HEK293 (cell line): Measurements from ENCODE around the gene UGT1A7.

Experiments used
- CTCF ChIA-PET: fragments of 350-600 bp; formaldehyde crosslinking; extraction: SDS; loops from one replicate; lab custom pipeline; 2021; ENCODE audit warnings: antibody characterized with exemption; lab: Yijun Ruan, JAX
- POLR2A ChIA-PET: fragments of 300-600 bp; formaldehyde crosslinking; extraction: SDS; loops from one replicate; lab custom pipeline; 2020; ENCODE audit warnings: antibody characterized with exemption, inconsistent platforms; lab: Yijun Ruan, JAX
- H3K27ac ChIP-seq: fragments of 200-500 bp; sonication (Bioruptor generic); 2 replicates; pipeline ENCODE4 v1.5.1; 2014; ENCODE audit warnings: low read depth, low read length, control low read depth, inconsistent platforms; ENCODE audit errors: extremely low read depth
- H3K36me3 ChIP-seq, 2 experiments: fragments of 200-500 bp in 1 of 2; sonication (Bioruptor generic) in 1 of 2; 1 replicate in 1 of 2; 2 replicates in 1 of 2; pipeline ENCODE4 v1.5.1; 2014 to 2017; ENCODE audit warnings: inconsistent platforms in 2 of 2, low read length in 2 of 2; ENCODE audit not compliant: control insufficient read depth in 2 of 2, insufficient read depth in 1 of 2
- H3K4me1 ChIP-seq: fragments of 200-500 bp; sonication (Bioruptor generic); 2 replicates; pipeline ENCODE4 v1.5.1; 2014; ENCODE audit warnings: mild to moderate bottlenecking, low read length, inconsistent platforms; ENCODE audit not compliant: control insufficient read depth, insufficient read depth
- H3K4me3 ChIP-seq: 2 replicates; pipeline ENCODE4 v1.5.1; 2011; ENCODE audit warnings: low read depth, mild to moderate bottlenecking, control low read depth, low read length, moderate library complexity
- H3K9me3 ChIP-seq: fragments of 200-500 bp; sonication (Bioruptor generic); 2 replicates; pipeline ENCODE4 v1.5.1; 2014; ENCODE audit warnings: low read depth, low read length, inconsistent platforms; ENCODE audit not compliant: control insufficient read depth, insufficient read depth
- GLI4 ChIP-seq: fragments of 450-650 bp; formaldehyde crosslinking; IDR thresholded peaks from 2 replicates; pipeline ENCODE4 v1.5.1; 2016; ENCODE audit warnings: missing biosample characterization, missing genetic modification characterization
- GLIS2 ChIP-seq: fragments of 450-650 bp; formaldehyde crosslinking; IDR thresholded peaks from 2 replicates; pipeline ENCODE4 v1.5.1; 2016; ENCODE audit warnings: missing biosample characterization, missing genetic modification characterization
- HOXC10 ChIP-seq: sonication (generic); formaldehyde crosslinking; IDR thresholded peaks from 2 replicates; pipeline ENCODE4 v1.8.1; 2023; ENCODE audit warnings: mild to moderate bottlenecking, missing genetic modification reagents
- KLF7 ChIP-seq: fragments of 450-650 bp; formaldehyde crosslinking; IDR thresholded peaks from 2 replicates; pipeline ENCODE4 v1.5.1; 2016; ENCODE audit warnings: missing biosample characterization, missing genetic modification characterization, borderline replicate concordance
- MYNN ChIP-seq: fragments of 450-650 bp; formaldehyde crosslinking; IDR thresholded peaks from 2 replicates; pipeline ENCODE4 v1.5.1; 2016; ENCODE audit warnings: missing biosample characterization, missing genetic modification characterization, borderline replicate concordance
- SCRT1 ChIP-seq: fragments of 450-650 bp; formaldehyde crosslinking; IDR thresholded peaks from 2 replicates; pipeline ENCODE4 v1.5.1; 2016; ENCODE audit warnings: missing biosample characterization, missing genetic modification characterization, borderline replicate concordance
- SETDB1 ChIP-seq: IDR thresholded peaks from one replicate; pipeline ENCODE4 v1.6.1; 2017; ENCODE audit warnings: mild to moderate bottlenecking, low read length, moderate library complexity, mixed read lengths; ENCODE audit not compliant: insufficient read length
- SP3 ChIP-seq: fragments of 450-650 bp; formaldehyde crosslinking; IDR thresholded peaks from 2 replicates; pipeline ENCODE4 v1.5.1; 2016; ENCODE audit warnings: missing biosample characterization, missing genetic modification characterization
- TCF7L2 ChIP-seq: IDR thresholded peaks from 2 replicates; pipeline ENCODE4 v1.6.1; 2011; ENCODE audit warnings: low read depth, mild to moderate bottlenecking, inconsistent platforms, low read length, moderate library complexity, borderline replicate concordance
- ZFP37 ChIP-seq: fragments of 450-650 bp; formaldehyde crosslinking; IDR thresholded peaks from 2 replicates; pipeline ENCODE4 v1.5.1; 2016; ENCODE audit warnings: missing biosample characterization, missing genetic modification characterization
- ZNF146 ChIP-seq: fragments of 450-650 bp; formaldehyde crosslinking; IDR thresholded peaks from 2 replicates; pipeline ENCODE4 v1.5.1; 2016; ENCODE audit warnings: missing biosample characterization, missing genetic modification characterization
- ZNF174 ChIP-seq: fragments of 450-650 bp; formaldehyde crosslinking; IDR thresholded peaks from 2 replicates; pipeline ENCODE4 v1.5.0; 2017; ENCODE audit warnings: missing biosample characterization, mild to moderate bottlenecking, missing genetic modification characterization
- ZNF202 ChIP-seq: fragments of 450-650 bp; formaldehyde crosslinking; IDR thresholded peaks from 2 replicates; pipeline ENCODE4 v1.5.1; 2016; ENCODE audit warnings: missing biosample characterization, missing genetic modification characterization, borderline replicate concordance
- ZNF23 ChIP-seq: fragments of 450-650 bp; formaldehyde crosslinking; IDR thresholded peaks from 2 replicates; pipeline ENCODE4 v1.5.1; 2016; ENCODE audit warnings: missing biosample characterization, missing genetic modification characterization, borderline replicate concordance
- ZNF341 ChIP-seq: fragments of 450-650 bp; formaldehyde crosslinking; IDR thresholded peaks from 2 replicates; pipeline ENCODE4; 2016; ENCODE audit warnings: low read depth, missing biosample characterization, missing genetic modification characterization
- ZNF350 ChIP-seq: fragments of 450-650 bp; formaldehyde crosslinking; IDR thresholded peaks from 2 replicates; pipeline ENCODE4 v1.5.0; 2017; ENCODE audit warnings: missing biosample characterization, mild to moderate bottlenecking, missing genetic modification characterization
- ZNF423 ChIP-seq: fragments of 450-650 bp; formaldehyde crosslinking; IDR thresholded peaks from 2 replicates; pipeline ENCODE4 v1.5.1; 2016; ENCODE audit warnings: missing biosample characterization, missing genetic modification characterization
- ZNF549 ChIP-seq: fragments of 450-650 bp; IDR thresholded peaks from 2 replicates; pipeline ENCODE4 v1.5.1; 2018; ENCODE audit warnings: missing biosample characterization, missing genetic modification characterization, mild to moderate bottlenecking, inconsistent platforms, moderate library complexity
- ZNF571 ChIP-seq: fragments of 450-650 bp; formaldehyde crosslinking; IDR thresholded peaks from 2 replicates; pipeline ENCODE4 v1.5.0; 2017; ENCODE audit warnings: missing biosample characterization, missing genetic modification characterization
- ZNF596 ChIP-seq: fragments of 450-650 bp; IDR thresholded peaks from 2 replicates; pipeline ENCODE4 v1.5.0; 2018; ENCODE audit warnings: missing biosample characterization, mild to moderate bottlenecking, missing genetic modification characterization, moderate library complexity
- ZNF600 ChIP-seq: fragments of 450-650 bp; formaldehyde crosslinking; IDR thresholded peaks from 2 replicates; pipeline ENCODE4 v1.5.1; 2016; ENCODE audit warnings: missing biosample characterization, missing genetic modification characterization
- ZNF830 ChIP-seq: fragments of 450-650 bp; IDR thresholded peaks from 2 replicates; pipeline ENCODE4 v1.5.0; 2018; ENCODE audit warnings: missing biosample characterization, missing genetic modification characterization, low read depth, mild to moderate bottlenecking, moderate library complexity
- ZSCAN16 ChIP-seq: fragments of 450-650 bp; formaldehyde crosslinking; IDR thresholded peaks from 2 replicates; pipeline ENCODE4 v1.5.1; 2016; ENCODE audit warnings: missing biosample characterization, missing genetic modification characterization
- ZSCAN30 ChIP-seq: fragments of 450-650 bp; IDR thresholded peaks from 2 replicates; pipeline ENCODE4 v1.5.1; 2018; ENCODE audit warnings: missing biosample characterization, mild to moderate bottlenecking, missing genetic modification characterization, moderate library complexity
- TF ChIP-seq, protein P1 (sequence below): fragments of 450-650 bp; formaldehyde crosslinking; IDR thresholded peaks from 2 replicates; pipeline ENCODE4 v1.5.1; 2017; ENCODE audit warnings: missing biosample characterization, mild to moderate bottlenecking, missing genetic modification characterization, moderate library complexity
- TF ChIP-seq, protein P2 (sequence below): fragments of 450-650 bp; formaldehyde crosslinking; IDR thresholded peaks from 2 replicates; pipeline ENCODE4 v1.5.1; 2016; ENCODE audit warnings: missing biosample characterization, missing genetic modification characterization
- TF ChIP-seq, protein P3 (sequence below): fragments of 450-650 bp; IDR thresholded peaks from 2 replicates; pipeline ENCODE4 v1.5.1; 2018; ENCODE audit warnings: missing biosample characterization, missing genetic modification characterization

UGT1A7 gene

DNA sequence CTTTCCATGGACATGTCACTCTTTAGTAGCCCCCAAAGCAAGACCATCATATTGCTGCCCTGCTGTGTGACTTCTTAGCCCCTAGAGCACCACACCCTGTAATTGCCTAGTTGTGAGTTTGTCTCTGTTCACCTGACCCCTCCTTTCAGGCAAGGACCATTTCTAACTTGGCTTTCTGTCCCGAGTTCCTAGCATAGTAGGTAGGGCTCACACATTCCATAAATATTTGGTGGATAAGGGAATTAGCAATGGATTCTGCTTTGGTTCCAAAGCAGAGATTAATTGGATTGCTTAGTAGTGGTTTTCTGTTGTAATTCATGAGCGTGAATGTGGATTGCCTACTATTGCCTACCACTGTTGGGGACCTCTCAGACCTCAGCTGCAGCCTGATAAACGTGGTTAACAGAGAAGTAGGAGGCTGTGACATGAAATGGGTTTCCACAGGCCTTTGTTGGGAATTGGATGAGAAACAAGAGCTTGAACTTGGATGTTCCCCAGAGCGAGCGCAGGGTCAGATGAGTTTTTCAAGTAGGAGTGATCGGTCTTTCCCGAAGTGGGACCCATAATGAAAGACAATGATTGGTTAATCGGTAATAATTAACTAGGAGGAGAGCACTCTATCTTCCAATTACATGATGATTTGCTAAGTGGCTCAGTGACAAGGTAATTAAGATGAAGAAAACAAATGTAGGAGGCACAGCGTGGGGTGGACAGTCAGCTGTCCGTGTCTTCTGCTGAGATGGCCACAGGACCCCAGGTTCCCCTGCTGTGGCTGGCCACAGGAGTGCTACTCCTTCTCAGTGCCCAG, 65.0 kb downstream of the UGT1A7 start:
- no peak overlapping the region for H3K4me3 ChIP-seq
- H3K4me1 ChIP-seq = no peaks in the 10 kb centered on the region
- no peak for TF ChIP-seq ZFP37 (tag by site-specific recombination)
- TF ChIP-seq ZNF350 = no peak
- no peak for TF ChIP-seq ZNF596
- TF ChIP-seq HOXC10 (CRISPR knock-in tag) = no peak
- no peak for TF ChIP-seq KLF7 (tag by site-specific recombination)
- TF ChIP-seq SCRT1 (tag by site-specific recombination) = no peak
- TF ChIP-seq TCF7L2 = no peak
- no peak for TF ChIP-seq ZNF202 (tag by site-specific recombination)
- no peak for TF ChIP-seq ZNF600
- TF ChIP-seq SETDB1 = no peak
- no peak for TF ChIP-seq ZNF830
- no peak for TF ChIP-seq ZSCAN16
- no peaks in the 10 kb centered on the region for H3K9me3 ChIP-seq
- no peak overlapping the region for H3K27ac ChIP-seq
- no peaks in the 10 kb centered on the region for H3K36me3 ChIP-seq
- POLR2A ChIA-PET = no interaction called here
- CTCF ChIA-PET = no interaction called here

DNA sequence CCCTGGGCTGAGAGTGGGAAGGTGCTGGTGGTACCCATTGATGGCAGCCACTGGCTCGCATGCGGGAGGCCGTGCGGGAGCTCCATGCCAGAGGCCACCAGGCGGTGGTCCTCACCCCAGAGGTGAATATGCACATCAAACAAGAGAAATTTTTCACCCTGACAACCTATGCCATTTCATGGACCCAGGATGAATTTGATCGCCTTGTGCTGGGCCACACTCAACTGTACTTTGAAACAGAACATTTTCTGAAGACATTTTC, 65.5 kb downstream of the UGT1A7 start:
- no peak for TF ChIP-seq ZNF146 (tag by site-specific recombination)
- TF ChIP-seq, protein P1, sequence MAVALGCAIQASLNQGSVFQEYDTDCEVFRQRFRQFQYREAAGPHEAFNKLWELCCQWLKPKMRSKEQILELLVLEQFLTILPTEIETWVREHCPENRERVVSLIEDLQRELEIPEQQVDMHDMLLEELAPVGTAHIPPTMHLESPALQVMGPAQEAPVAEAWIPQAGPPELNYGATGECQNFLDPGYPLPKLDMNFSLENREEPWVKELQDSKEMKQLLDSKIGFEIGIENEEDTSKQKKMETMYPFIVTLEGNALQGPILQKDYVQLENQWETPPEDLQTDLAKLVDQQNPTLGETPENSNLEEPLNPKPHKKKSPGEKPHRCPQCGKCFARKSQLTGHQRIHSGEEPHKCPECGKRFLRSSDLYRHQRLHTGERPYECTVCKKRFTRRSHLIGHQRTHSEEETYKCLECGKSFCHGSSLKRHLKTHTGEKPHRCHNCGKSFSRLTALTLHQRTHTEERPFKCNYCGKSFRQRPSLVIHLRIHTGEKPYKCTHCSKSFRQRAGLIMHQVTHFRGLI = no peak
- TF ChIP-seq ZSCAN30 (tag by site-specific recombination) = no peak
- no peak for TF ChIP-seq ZNF174
- TF ChIP-seq ZNF423 (tag by site-specific recombination) = no peak
- no peak for TF ChIP-seq ZNF341
- TF ChIP-seq SP3 = no peak
- TF ChIP-seq ZNF571 (tag by site-specific recombination) = no peak
- no peak for TF ChIP-seq MYNN (tag by site-specific recombination)
- TF ChIP-seq, protein P2, sequence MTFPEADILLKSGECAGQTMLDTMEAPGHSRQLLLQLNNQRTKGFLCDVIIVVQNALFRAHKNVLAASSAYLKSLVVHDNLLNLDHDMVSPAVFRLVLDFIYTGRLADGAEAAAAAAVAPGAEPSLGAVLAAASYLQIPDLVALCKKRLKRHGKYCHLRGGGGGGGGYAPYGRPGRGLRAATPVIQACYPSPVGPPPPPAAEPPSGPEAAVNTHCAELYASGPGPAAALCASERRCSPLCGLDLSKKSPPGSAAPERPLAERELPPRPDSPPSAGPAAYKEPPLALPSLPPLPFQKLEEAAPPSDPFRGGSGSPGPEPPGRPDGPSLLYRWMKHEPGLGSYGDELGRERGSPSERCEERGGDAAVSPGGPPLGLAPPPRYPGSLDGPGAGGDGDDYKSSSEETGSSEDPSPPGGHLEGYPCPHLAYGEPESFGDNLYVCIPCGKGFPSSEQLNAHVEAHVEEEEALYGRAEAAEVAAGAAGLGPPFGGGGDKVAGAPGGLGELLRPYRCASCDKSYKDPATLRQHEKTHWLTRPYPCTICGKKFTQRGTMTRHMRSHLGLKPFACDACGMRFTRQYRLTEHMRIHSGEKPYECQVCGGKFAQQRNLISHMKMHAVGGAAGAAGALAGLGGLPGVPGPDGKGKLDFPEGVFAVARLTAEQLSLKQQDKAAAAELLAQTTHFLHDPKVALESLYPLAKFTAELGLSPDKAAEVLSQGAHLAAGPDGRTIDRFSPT (tag by site-specific recombination) = no peak
- no peak for TF ChIP-seq ZNF23
- TF ChIP-seq GLIS2 = no peak
- TF ChIP-seq GLI4 (tag by site-specific recombination) = no peak
- TF ChIP-seq, protein P3, sequence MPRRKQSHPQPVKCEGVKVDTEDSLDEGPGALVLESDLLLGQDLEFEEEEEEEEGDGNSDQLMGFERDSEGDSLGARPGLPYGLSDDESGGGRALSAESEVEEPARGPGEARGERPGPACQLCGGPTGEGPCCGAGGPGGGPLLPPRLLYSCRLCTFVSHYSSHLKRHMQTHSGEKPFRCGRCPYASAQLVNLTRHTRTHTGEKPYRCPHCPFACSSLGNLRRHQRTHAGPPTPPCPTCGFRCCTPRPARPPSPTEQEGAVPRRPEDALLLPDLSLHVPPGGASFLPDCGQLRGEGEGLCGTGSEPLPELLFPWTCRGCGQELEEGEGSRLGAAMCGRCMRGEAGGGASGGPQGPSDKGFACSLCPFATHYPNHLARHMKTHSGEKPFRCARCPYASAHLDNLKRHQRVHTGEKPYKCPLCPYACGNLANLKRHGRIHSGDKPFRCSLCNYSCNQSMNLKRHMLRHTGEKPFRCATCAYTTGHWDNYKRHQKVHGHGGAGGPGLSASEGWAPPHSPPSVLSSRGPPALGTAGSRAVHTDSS (tag by site-specific recombination) = no peak
- TF ChIP-seq ZNF549 (tag by site-specific recombination) = no peak
- TF ChIP-seq, all 188 proteins: peak for 0
- Histone ChIP-seq H3K9me3 (no peaks in the 10 kb centered on the region), H3K36me3 (no peaks in the 10 kb centered on the region), H3K27ac (no peak overlapping the region), H3K4me3 (no peak overlapping the region), H3K4me1 (no peaks in the 10 kb centered on the region)
- POLR2A ChIA-PET = no interaction called here
- CTCF ChIA-PET = no interaction called here
